H1 (cell line): Measurements from ENCODE around the gene DLK1. TPM values are rescaled to one million over a fixed set of nuclear protein-coding genes. Genes with fewer than 3 reads are reported as not detected.

Source experiments
- CTCF ChIA-PET: fragments of 300-600 bp; sonication (Branson Sonifier 250); formaldehyde crosslinking; loops from one replicate; lab custom pipeline; 2021; ENCODE audit not compliant: partially characterized antibody; lab: Charles Lee
- POLR2A ChIA-PET: fragments of 300-600 bp; sonication (Branson Sonifier 250); formaldehyde crosslinking; loops from one replicate; lab custom pipeline; 2021; ENCODE audit warnings: inconsistent platforms; ENCODE audit not compliant: partially characterized antibody; lab: Charles Lee
- DNase-seq, 2 experiments: peaks; one replicate each; pipeline versions ENCODE4 v3.0.0 to v3.0.0-alpha.2; 2010 to 2022; ENCODE audit warnings: low spot score in 2 of 2, low read depth in 1 of 2, mixed read lengths in 1 of 2
- FAIRE-seq: peaks from 2 replicates; lab custom pipeline; 2011; peaks lifted over from hg19 to GRCh38; lab: Jason Lieb, UNC
- H2AFZ ChIP-seq: 2 replicates; pipeline ENCODE4 v1.8.1; 2012; ENCODE audit warnings: low read length, inconsistent platforms
- H2AK5ac ChIP-seq: 2 replicates; pipeline ENCODE4 v1.6.1; 2013; ENCODE audit warnings: low read depth, low read length
- H2BK120ac ChIP-seq: replicated peaks from 2 replicates; pipeline ENCODE3; 2013; ENCODE audit warnings: low read depth, low read length, inconsistent platforms
- H2BK12ac ChIP-seq: 2 replicates; pipeline ENCODE4 v1.6.1; 2013; ENCODE audit warnings: low read depth, low read length
- H2BK15ac ChIP-seq: 2 replicates; pipeline ENCODE4 v1.6.1; 2013; ENCODE audit warnings: low read length
- H2BK20ac ChIP-seq: 2 replicates; pipeline ENCODE4 v1.6.1; 2013; ENCODE audit warnings: low read length
- H2BK5ac ChIP-seq: 2 replicates; pipeline ENCODE4 v1.6.1; 2013; ENCODE audit warnings: low read depth, low read length
- H3K14ac ChIP-seq: 2 replicates; pipeline ENCODE4 v1.6.1; 2013; ENCODE audit warnings: inconsistent platforms; ENCODE audit not compliant: insufficient read length
- H3K18ac ChIP-seq: 2 replicates; pipeline ENCODE4 v1.6.1; 2013; ENCODE audit warnings: low read length; ENCODE audit errors: extremely low read depth
- H3K23ac ChIP-seq: 2 replicates; pipeline ENCODE4 v1.6.1; 2013; ENCODE audit warnings: inconsistent platforms; ENCODE audit not compliant: insufficient read length
- H3K23me2 ChIP-seq: 2 replicates; pipeline ENCODE4 v1.6.1; 2013; ENCODE audit warnings: low read depth, low read length
- H3K27ac ChIP-seq: 2 replicates; pipeline ENCODE4 v1.6.1; 2011; ENCODE audit warnings: low read depth, low read length, inconsistent platforms
- H3K27me3 ChIP-seq, 4 experiments: replicated peaks in 1 of 4; 1 replicate in 1 of 4; 2 replicates in 3 of 4; pipeline versions ENCODE4 v1.6.1 to v1.8.1; 2011 to 2013; ENCODE audit warnings: low read length in 3 of 4, mild to moderate bottlenecking in 3 of 4, inconsistent platforms in 2 of 4, mixed read lengths in 2 of 4, moderate library complexity in 1 of 4; ENCODE audit not compliant: control insufficient read depth in 3 of 4, insufficient read depth in 3 of 4; ENCODE audit errors: extremely low read depth in 1 of 4
- H3K36me3 ChIP-seq, 4 experiments: 2 replicates each; pipeline versions ENCODE4 v1.6.1 to v1.8.1; 2011 to 2013; ENCODE audit warnings: mild to moderate bottlenecking in 4 of 4, low read length in 3 of 4, moderate library complexity in 2 of 4, control low read depth in 1 of 4, inconsistent platforms in 1 of 4; ENCODE audit not compliant: insufficient read depth in 4 of 4, control insufficient read depth in 2 of 4
- H3K4ac ChIP-seq: replicated peaks from 2 replicates; pipeline ENCODE3; 2013; ENCODE audit warnings: low read length, low read depth, mixed read lengths, inconsistent platforms; ENCODE audit not compliant: insufficient read length
- H3K4me1 ChIP-seq, 4 experiments: replicated peaks in 1 of 4; 1 replicate in 1 of 4; 2 replicates in 3 of 4; pipeline versions ENCODE4 v1.6.1 to v1.8.1; 2011 to 2013; ENCODE audit warnings: low read length in 3 of 4, inconsistent platforms in 2 of 4, mixed read lengths in 1 of 4; ENCODE audit not compliant: insufficient read depth in 4 of 4, control insufficient read depth in 3 of 4
- H3K4me2 ChIP-seq, 2 experiments: 2 replicates each; pipeline versions ENCODE4 v1.6.1 to v1.8.1; 2011 to 2013; ENCODE audit warnings: low read depth in 2 of 2, low read length in 2 of 2, control low read depth in 1 of 2, inconsistent platforms in 1 of 2, mild to moderate bottlenecking in 1 of 2; ENCODE audit not compliant: insufficient read depth in 1 of 2
- H3K4me3 ChIP-seq, 4 experiments: fragments of 200-600, 300-600 bp in 1 of 4; sonication (generic), shearing (Covaris generic), sonication (Bioruptor Twin) in 1 of 4; 2 replicates each; pipeline versions ENCODE4 v1.5.1 to v1.8.1; 2011 to 2016; ENCODE audit warnings: low read length in 4 of 4, low read depth in 3 of 4, control low read depth in 2 of 4, inconsistent platforms in 2 of 4, mild to moderate bottlenecking in 2 of 4, mixed read lengths in 1 of 4, moderate library complexity in 1 of 4; ENCODE audit not compliant: insufficient read depth in 2 of 4; ENCODE audit errors: extremely low read depth in 1 of 4
- H3K56ac ChIP-seq: replicated peaks from 2 replicates; pipeline ENCODE3; 2013; ENCODE audit warnings: low read depth, mild to moderate bottlenecking, mixed read lengths, low read length, inconsistent platforms; ENCODE audit not compliant: insufficient read length
- H3K79me1 ChIP-seq: 2 replicates; pipeline ENCODE4 v1.6.1; 2013; ENCODE audit warnings: low read depth, low read length, control low read depth
- H3K79me2 ChIP-seq, 2 experiments: 2 replicates each; pipeline versions ENCODE4 v1.6.1 to v1.8.1; 2012 to 2013; ENCODE audit warnings: low read length in 2 of 2, mild to moderate bottlenecking in 2 of 2, inconsistent platforms in 1 of 2; ENCODE audit not compliant: insufficient read depth in 2 of 2, control insufficient read depth in 1 of 2
- H3K9ac ChIP-seq, 4 experiments: replicated peaks in 1 of 4; 1 replicate in 1 of 4; 2 replicates in 3 of 4; pipeline versions ENCODE4 v1.6.1 to v1.8.1; 2011 to 2013; ENCODE audit warnings: low read depth in 3 of 4, low read length in 3 of 4, control low read depth in 2 of 4, mild to moderate bottlenecking in 2 of 4, moderate library complexity in 2 of 4, inconsistent platforms in 1 of 4; ENCODE audit errors: extremely low read depth in 1 of 4
- H3K9me3 ChIP-seq, 2 experiments: 2 replicates each; pipeline versions ENCODE4 v1.6.1 to v1.8.1; 2012 to 2013; ENCODE audit warnings: mild to moderate bottlenecking in 2 of 2, moderate library complexity in 2 of 2, control low read depth in 1 of 2, inconsistent platforms in 1 of 2, low read depth in 1 of 2, low read length in 1 of 2, mixed read lengths in 1 of 2; ENCODE audit not compliant: insufficient read depth in 2 of 2
- H4K20me1 ChIP-seq, 2 experiments: replicated peaks in 1 of 2; 2 replicates each; pipeline versions ENCODE3 to v1.8.1; 2011 to 2013; ENCODE audit warnings: inconsistent platforms in 2 of 2, low read length in 2 of 2, mild to moderate bottlenecking in 1 of 2; ENCODE audit not compliant: insufficient read depth in 2 of 2, control insufficient read depth in 1 of 2
- H4K5ac ChIP-seq: 2 replicates; pipeline ENCODE4 v1.6.1; 2013; ENCODE audit warnings: low read length, low read depth, mixed read lengths, inconsistent platforms; ENCODE audit not compliant: insufficient read length
- H4K8ac ChIP-seq: 2 replicates; pipeline ENCODE4 v1.8.0; 2013; ENCODE audit warnings: mild to moderate bottlenecking, moderate library complexity, low read length, inconsistent platforms; ENCODE audit not compliant: insufficient read depth; ENCODE audit errors: extremely low read depth
- H4K91ac ChIP-seq: replicated peaks from 2 replicates; pipeline ENCODE3; 2013; ENCODE audit warnings: low read length, mixed read lengths, inconsistent platforms; ENCODE audit not compliant: insufficient read length
- ASH2L ChIP-seq: fragments of 200-600, 300-600 bp; sonication (generic); IDR thresholded peaks from one replicate; pipeline ENCODE4 v1.7.1; 2017; ENCODE audit warnings: low read length
- E2F6 ChIP-seq: IDR thresholded peaks from 2 replicates; pipeline ENCODE4 v1.6.1; 2012; ENCODE audit warnings: inconsistent platforms
- EGR1 ChIP-seq: IDR thresholded peaks from 2 replicates; pipeline ENCODE4 v1.6.1; 2011; ENCODE audit warnings: low read depth, low read length, borderline replicate concordance
- HDAC6 ChIP-seq: IDR thresholded peaks from one replicate; pipeline ENCODE4 v1.7.1; 2012; ENCODE audit warnings: low read depth, mild to moderate bottlenecking, inconsistent platforms, low read length, moderate library complexity
- KDM1A ChIP-seq: fragments of 200-600, 300-600 bp; sonication (generic); IDR thresholded peaks from 2 replicates; pipeline ENCODE4 v1.7.1; 2016; ENCODE audit warnings: mild to moderate bottlenecking, low read length, borderline replicate concordance
- MAX ChIP-seq: IDR thresholded peaks from 2 replicates; pipeline ENCODE4 v1.6.1; 2012; ENCODE audit warnings: inconsistent platforms
- NANOG ChIP-seq: IDR thresholded peaks from 2 replicates; pipeline ENCODE4 v1.6.1; 2011; ENCODE audit warnings: low read length, low read depth, mild to moderate bottlenecking, inconsistent platforms; ENCODE audit not compliant: insufficient read depth, poor library complexity, severe bottlenecking
- NRF1 ChIP-seq: IDR thresholded peaks from 2 replicates; pipeline ENCODE4 v1.6.1; 2011; ENCODE audit warnings: mild to moderate bottlenecking, low read depth, low read length, improper control_type of control experiment
- RBBP5 ChIP-seq: IDR thresholded peaks from 2 replicates; pipeline ENCODE4 v1.7.1; 2012; ENCODE audit warnings: low read depth, mild to moderate bottlenecking, inconsistent platforms, low read length, moderate library complexity, borderline replicate concordance
- RNF2 ChIP-seq: fragments of 200-900, 300-1000 bp; sonication (generic); IDR thresholded peaks from 2 replicates; pipeline ENCODE4 v1.7.1; 2016; ENCODE audit warnings: borderline replicate concordance, low read depth, mild to moderate bottlenecking, antibody characterized with exemption, low read length; ENCODE audit not compliant: poor library complexity, severe bottlenecking; ENCODE audit errors: missing control alignments
- SAP30 ChIP-seq: fragments of 300-600 bp; sonication (generic); IDR thresholded peaks from 2 replicates; pipeline ENCODE4 v1.7.1; 2012; ENCODE audit warnings: low read length, moderate library complexity, mild to moderate bottlenecking, inconsistent platforms; ENCODE audit not compliant: insufficient read depth, insufficient replicate concordance
- SIX5 ChIP-seq: IDR thresholded peaks from 2 replicates; pipeline ENCODE4 v1.6.1; 2011; ENCODE audit warnings: mild to moderate bottlenecking, low read depth, low read length
- TAF7 ChIP-seq: optimal IDR thresholded peaks from 2 replicates; pipeline ENCODE3; 2011; ENCODE audit warnings: low read depth, mild to moderate bottlenecking, inconsistent platforms, low read length, moderate library complexity, borderline replicate concordance
- WGBS, 2 experiments: shearing (Covaris generic) in 1 of 2; methylation state at CpG; one replicate each; pipeline versions ENCODE4 v1.1.6 to v1.1.7; 2013 to 2015; ENCODE audit warnings: low lambda C conversion rate in 2 of 2, mixed read lengths in 2 of 2, inconsistent platforms in 1 of 2, low coverage in 1 of 2, missing lambda C conversion rate in 1 of 2; ENCODE audit not compliant: insufficient replicate concordance in 2 of 2, insufficient coverage in 1 of 2, insufficient read length in 1 of 2; ENCODE audit errors: extremely low coverage in 1 of 2, missing lambda C conversion rate in 1 of 2; 5-methylcytosine and 5-hydroxymethylcytosine counted together
- polyA plus RNA-seq, 7 experiments: library from polyadenylated mRNA; depleted of rRNA in 3 of 7; stranded (reverse) in 5 of 7; unstranded in 2 of 7; fragments of >200 nt in 5 of 7; fragments of 200-250 nt in 2 of 7; gene quantifications; 1 replicate in 5 of 7; 2 replicates in 1 of 7; 4 replicates in 1 of 7; pipeline versions ENCODE4 v1.2.1 to v1.2.3, GENCODE V29; 2011 to 2013; ENCODE audit warnings: missing spikeins in 2 of 7, mixed read lengths in 2 of 7
- total RNA-seq: library from RNA; stranded (reverse); fragmentation: NEBNext Ultra II Directional; extraction: Animal tissue kit (Norgen Biotek cat#: 25700); gene quantifications from 2 replicates; pipeline ENCODE4 v1.2.1, GENCODE V29; 2021

DLK1 gene
- total and polyA plus RNA-seq, 2 of the 8 experiments (the other 6 are each of a cell fraction or from before 2014, with no cell fraction given), result 1.3 to 2.4 TPM

- no peak overlapping the region for H3K4ac ChIP-seq
- H3K79me1 ChIP-seq, result no peaks in the 10 kb centered on the region
- no peak overlapping the region for H2BK15ac ChIP-seq
- CTCF ChIA-PET, result interaction anchor here (1.6 kb wide), 2 partner anchors 96 to 153 kb away, joined by 3 read pairs; no protein-coding TSS in a partner anchor
- no peak overlapping the region for H2AFZ ChIP-seq
- FAIRE-seq, result no peak
- H3K23me2 ChIP-seq, result no peaks in the 10 kb centered on the region
- no peak overlapping the region for H3K9ac ChIP-seq
- H3K27me3 ChIP-seq, result no peaks in the 10 kb centered on the region; a peak in 1 of 7 replicates
- H3K18ac ChIP-seq, result no peak overlapping the region
- H4K91ac ChIP-seq, result no peak overlapping the region
- no peak overlapping the region for H2BK120ac ChIP-seq
- H3K4me3 ChIP-seq, result no peak overlapping the region
- H3K56ac ChIP-seq, result no peak overlapping the region
- H3K79me2 ChIP-seq, result no peaks in the 10 kb centered on the region
- H3K9me3 ChIP-seq, result 0 out of 4 replicates have a peak, but pooled peaks cover 0 to 4% of the 10 kb centered on the region in 2 experiments
- H3K23ac ChIP-seq, result no peak overlapping the region
- 79% methylated on average over 5 of the region's 5 CpGs; no CpG with 5 or more reads in 1 of the 2 experiments for WGBS, 2 experiments
- H2AK5ac ChIP-seq, result no peak overlapping the region
- no peak overlapping the region for H4K5ac ChIP-seq
- no peak overlapping the region for H3K4me2 ChIP-seq
- H2BK20ac ChIP-seq, result no peak overlapping the region
- H2BK12ac ChIP-seq, result no peak overlapping the region
- H4K20me1 ChIP-seq, result no peaks in the 10 kb centered on the region
- no peak overlapping the region for H4K8ac ChIP-seq
- DNase-seq, result no peak
- H2BK5ac ChIP-seq, result no peak overlapping the region
- no peak overlapping the region for H3K14ac ChIP-seq
- H3K4me1 ChIP-seq, result no peaks in the 10 kb centered on the region
- no peak overlapping the region for H3K27ac ChIP-seq
- POLR2A ChIA-PET, result no interaction called here
- H3K36me3 ChIP-seq, result no peaks in the 10 kb centered on the region
- no peak for TF ChIP-seq SIX5
- no peak for TF ChIP-seq HDAC6
- no peak for TF ChIP-seq MAX
- TF ChIP-seq NANOG, result no peak
- no peak for TF ChIP-seq TAF7
- TF ChIP-seq SAP30, result no peak
- no peak for TF ChIP-seq RBBP5
- no peak for TF ChIP-seq RNF2
- no peak for TF ChIP-seq E2F6
- TF ChIP-seq ASH2L, result no peak
- no peak for TF ChIP-seq NRF1
- TF ChIP-seq EGR1, result no peak
- TF ChIP-seq KDM1A, result no peak
Measured at GRCh38 chr14:100748403-100748802, 21.7 kb downstream of the DLK1 start.
